ENCODE results near the gene CD63.

- no peak for TF ChIP-seq EP300 (IDR thresholded peaks at IDR 0.05; ENCODE audit: low read depth)
- TF ChIP-seq POLR2A (IDR thresholded peaks at IDR 0.05) = no peak
- TF ChIP-seq, protein P1, sequence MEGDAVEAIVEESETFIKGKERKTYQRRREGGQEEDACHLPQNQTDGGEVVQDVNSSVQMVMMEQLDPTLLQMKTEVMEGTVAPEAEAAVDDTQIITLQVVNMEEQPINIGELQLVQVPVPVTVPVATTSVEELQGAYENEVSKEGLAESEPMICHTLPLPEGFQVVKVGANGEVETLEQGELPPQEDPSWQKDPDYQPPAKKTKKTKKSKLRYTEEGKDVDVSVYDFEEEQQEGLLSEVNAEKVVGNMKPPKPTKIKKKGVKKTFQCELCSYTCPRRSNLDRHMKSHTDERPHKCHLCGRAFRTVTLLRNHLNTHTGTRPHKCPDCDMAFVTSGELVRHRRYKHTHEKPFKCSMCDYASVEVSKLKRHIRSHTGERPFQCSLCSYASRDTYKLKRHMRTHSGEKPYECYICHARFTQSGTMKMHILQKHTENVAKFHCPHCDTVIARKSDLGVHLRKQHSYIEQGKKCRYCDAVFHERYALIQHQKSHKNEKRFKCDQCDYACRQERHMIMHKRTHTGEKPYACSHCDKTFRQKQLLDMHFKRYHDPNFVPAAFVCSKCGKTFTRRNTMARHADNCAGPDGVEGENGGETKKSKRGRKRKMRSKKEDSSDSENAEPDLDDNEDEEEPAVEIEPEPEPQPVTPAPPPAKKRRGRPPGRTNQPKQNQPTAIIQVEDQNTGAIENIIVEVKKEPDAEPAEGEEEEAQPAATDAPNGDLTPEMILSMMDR (IDR thresholded peaks at IDR 0.05) = no peak
Measured at GRCh38 chr12:55762646-55763045, 33.8 kb upstream of the CD63 start.

Measured in transverse colon (tissue), 3 donors.